BLaER1 treated with 17β-estradiol and CSF1 and Interleukin-3, amounts not matched to agents 10 nM and 100 nM (cell line): Measurements from ENCODE around the gene ANKRD53.
A peak's percentile ranks its signal among the peaks of the same experiment; 100 is the strongest.

ENCODE experiments used
- H3K27ac ChIP-seq, 11 experiments: shearing (Covaris generic); formaldehyde crosslinking; 2 replicates each; pipeline ENCODE4 v1.8.1; 2022
- H3K27me3 ChIP-seq, 11 experiments: shearing (Covaris generic); formaldehyde crosslinking; 2 replicates each; pipeline ENCODE4 v1.8.1; 2022
- H3K36me3 ChIP-seq, 11 experiments: shearing (Covaris generic); formaldehyde crosslinking; 2 replicates each; pipeline ENCODE4 v1.8.1; 2022
- H3K4me1 ChIP-seq, 10 experiments: shearing (Covaris generic); formaldehyde crosslinking; 2 replicates each; pipeline ENCODE4 v1.8.1; 2022
- H3K4me2 ChIP-seq, 11 experiments: shearing (Covaris generic); formaldehyde crosslinking; 2 replicates each; pipeline ENCODE4 v1.8.1; 2022
- H3K4me3 ChIP-seq, 10 experiments: shearing (Covaris generic); formaldehyde crosslinking; 2 replicates each; pipeline ENCODE4 v1.8.1; 2022
- H3K9ac ChIP-seq, 11 experiments: shearing (Covaris generic); formaldehyde crosslinking; 2 replicates each; pipeline ENCODE4 v1.8.1; 2022
- H3K9me3 ChIP-seq, 11 experiments: shearing (Covaris generic); formaldehyde crosslinking; replicated peaks in 1 of 11; 2 replicates each; pipeline ENCODE4 v1.8.1; 2022
- H4K20me1 ChIP-seq, 11 experiments: shearing (Covaris generic); formaldehyde crosslinking; 2 replicates each; pipeline ENCODE4 v1.8.1; 2022
- Cebpa-rat ChIP-seq, 11 experiments: shearing (Covaris generic); IDR thresholded peaks; 2 replicates each; pipeline ENCODE4 v1.8.1; 2022

The ANKRD53 gene

GRCh38 chr2:70983506-70984227, 5.2 kb downstream of the ANKRD53 start:
- Histone ChIP-seq H3K27me3 (peaks cover 9 to 14% (median 13%) of the 10 kb centered on the region in 11 experiments), H3K27ac (no peak overlapping the region), H3K9ac (peak overlapping the region in 1 of 11 experiments; percentile 55; a peak in 1 of 22 replicates), H3K4me3 (no peak overlapping the region), H4K20me1 (peaks cover 30 to 96% (median 61%) of the 10 kb centered on the region in 11 experiments; a peak in 18 of 22 replicates), H3K9me3 (no peaks in the 10 kb centered on the region), H3K4me2 (no peak overlapping the region), H3K4me1 (peaks cover 14 to 27% (median 19%) of the 10 kb centered on the region in 10 experiments), H3K36me3 (peaks cover 35 to 59% (median 43%) of the 10 kb centered on the region in 11 experiments)
- no peak for TF ChIP-seq Cebpa-rat (IDR thresholded peaks at IDR 0.05)

- Histone ChIP-seq H3K9me3 (no peaks in the 10 kb centered on the region), H3K27ac (no peak overlapping the region), H3K4me3 (no peak overlapping the region), H3K36me3 (peaks cover 40 to 64% (median 49%) of the 10 kb centered on the region in 11 experiments), H3K4me1 (peaks cover 11 to 23% (median 17%) of the 10 kb centered on the region in 10 experiments), H3K9ac (no peak overlapping the region), H4K20me1 (peaks cover 30 to 96% (median 66%) of the 10 kb centered on the region in 11 experiments; a peak in 18 of 22 replicates), H3K27me3 (peaks cover 3 to 9% (median 7%) of the 10 kb centered on the region in 11 experiments), H3K4me2 (no peak overlapping the region)
- no peak for TF ChIP-seq Cebpa-rat (IDR thresholded peaks at IDR 0.05)
These were observed 5.8 kb downstream of the ANKRD53 start for GRCh38 chr2:70984228-70984575.

DNA sequence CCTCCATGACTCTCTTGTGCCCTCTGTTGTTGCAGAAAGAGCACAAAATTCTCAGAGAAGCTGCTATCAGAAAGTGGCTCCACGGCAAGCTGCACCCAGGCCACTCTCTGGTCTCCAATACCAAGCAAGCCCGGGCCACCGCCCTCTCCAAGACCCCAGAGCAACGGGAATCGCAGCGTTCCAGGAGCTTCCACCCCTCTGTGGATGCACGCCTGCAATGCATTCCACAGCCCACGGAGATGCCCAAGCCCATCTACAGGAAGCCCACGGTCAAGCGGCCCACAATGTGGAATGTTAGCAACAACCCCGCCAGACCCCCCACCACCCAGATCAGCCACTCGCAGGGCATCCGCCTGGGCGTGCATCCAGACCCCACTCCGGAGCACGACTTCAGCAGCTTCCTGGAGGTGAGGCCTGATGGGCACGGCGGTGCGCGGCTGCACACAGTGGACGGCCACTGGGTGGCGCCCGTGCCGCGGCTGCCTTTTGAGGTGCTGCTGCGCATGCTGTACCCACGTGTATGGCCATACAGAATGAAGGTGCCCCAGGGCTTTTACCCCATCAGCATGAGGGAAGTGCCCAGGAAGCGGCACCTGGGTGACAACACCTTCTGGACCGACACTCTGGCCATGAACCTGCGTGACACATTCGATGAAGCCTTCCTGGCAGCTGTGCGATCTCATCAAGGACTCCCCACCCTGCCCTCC, 6.3 kb downstream of the ANKRD53 start:
- peaks cover 28 to 96% (median 66%) of the 10 kb centered on the region in 11 experiments; a peak in 18 of 22 replicates for H4K20me1 ChIP-seq
- peaks cover 45 to 70% (median 54%) of the 10 kb centered on the region in 11 experiments for H3K36me3 ChIP-seq

DNA sequence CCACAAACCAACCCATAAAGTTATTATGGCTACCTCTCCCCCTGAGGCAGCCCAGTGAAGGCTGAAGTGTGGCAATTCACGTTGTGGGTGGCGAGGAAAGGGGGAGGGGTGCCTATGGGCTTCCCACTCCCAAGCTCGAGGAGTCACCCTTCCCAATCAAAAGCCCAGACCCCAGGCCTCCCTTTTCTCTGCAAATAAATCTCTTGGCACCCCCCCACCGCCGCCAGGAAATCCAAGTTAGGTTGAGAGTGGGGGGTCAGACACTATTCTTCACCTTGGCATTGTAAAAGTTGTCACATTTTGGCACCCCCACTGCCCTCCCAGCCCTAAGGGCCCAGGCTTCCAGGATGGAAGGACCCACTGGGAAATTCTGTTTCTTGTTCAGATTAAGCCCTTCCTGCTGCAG, 6.9 kb downstream of the ANKRD53 start:
- no peaks in the 10 kb centered on the region for H3K9me3 ChIP-seq
- H3K27ac ChIP-seq: no peak overlapping the region
- H3K4me1 ChIP-seq: peaks cover 11 to 23% (median 17%) of the 10 kb centered on the region in 10 experiments
- no peaks in the 10 kb centered on the region for H3K27me3 ChIP-seq
- no peak overlapping the region for H3K4me3 ChIP-seq
- peaks cover 33 to 96% (median 69%) of the 10 kb centered on the region in 11 experiments; a peak in 19 of 22 replicates for H4K20me1 ChIP-seq
- peaks cover 51 to 75% (median 60%) of the 10 kb centered on the region in 11 experiments for H3K36me3 ChIP-seq
- no peak overlapping the region for H3K9ac ChIP-seq
- no peak for TF ChIP-seq Cebpa-rat (IDR thresholded peaks at IDR 0.05)
- peak overlapping the region in 10 of 11 experiments; percentile 19 to 68 (median 48); a peak in 17 of 22 replicates for H3K4me2 ChIP-seq

More for the DNA sequence above, 6.3 kb downstream of the ANKRD53 start:
- no peaks in the 10 kb centered on the region for H3K9me3 ChIP-seq
- H3K27ac ChIP-seq: no peak overlapping the region
- TF ChIP-seq Cebpa-rat (IDR thresholded peaks at IDR 0.05): no peak
- H3K4me1 ChIP-seq: peaks cover 11 to 23% (median 17%) of the 10 kb centered on the region in 10 experiments
- no peak overlapping the region for H3K4me3 ChIP-seq
- H3K4me2 ChIP-seq: no peak overlapping the region
- H3K9ac ChIP-seq: no peak overlapping the region
- peaks cover 0 to 4% (median 2%) of the 10 kb centered on the region in 11 experiments; a peak in 16 of 22 replicates for H3K27me3 ChIP-seq

DNA sequence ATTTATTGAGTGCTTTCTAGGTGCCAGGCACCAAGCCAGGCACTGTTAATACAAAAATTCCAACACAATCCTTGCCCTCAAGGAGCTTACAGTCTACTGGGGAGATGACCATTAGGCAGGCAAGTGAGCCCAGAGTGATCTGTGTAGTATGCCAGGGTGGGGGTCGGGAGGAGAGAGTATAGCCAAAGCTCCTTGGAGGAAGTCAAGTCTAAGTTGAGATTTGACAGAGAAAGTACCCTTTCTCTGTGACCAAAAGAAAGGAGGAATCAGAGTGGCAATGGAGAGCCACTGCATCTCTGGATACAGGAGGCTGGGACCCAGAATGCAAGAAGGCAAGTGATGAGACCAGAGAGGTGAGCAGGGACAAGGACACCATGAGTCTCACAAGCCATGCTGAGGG, 7.5 kb downstream of the ANKRD53 start:
- H3K9ac ChIP-seq: no peak overlapping the region
- no peak overlapping the region for H3K27ac ChIP-seq
- no peak overlapping the region for H3K4me3 ChIP-seq
- peaks cover 58 to 82% (median 66%) of the 10 kb centered on the region in 11 experiments for H3K36me3 ChIP-seq
- peak overlapping the region in 10 of 11 experiments; percentile 19 to 68 (median 48); a peak in 11 of 22 replicates for H3K4me2 ChIP-seq
- no peaks in the 10 kb centered on the region for H3K9me3 ChIP-seq
- peaks cover 40 to 97% (median 75%) of the 10 kb centered on the region in 11 experiments; a peak in 20 of 22 replicates for H4K20me1 ChIP-seq
- peaks cover 11 to 23% (median 17%) of the 10 kb centered on the region in 10 experiments for H3K4me1 ChIP-seq
- H3K27me3 ChIP-seq: no peaks in the 10 kb centered on the region
- no peak for TF ChIP-seq Cebpa-rat (IDR thresholded peaks at IDR 0.05)

- H3K27ac ChIP-seq: no peak overlapping the region
- peaks cover 11 to 23% (median 17%) of the 10 kb centered on the region in 10 experiments for H3K4me1 ChIP-seq
- H3K36me3 ChIP-seq: peaks cover 64 to 89% (median 73%) of the 10 kb centered on the region in 11 experiments
- H3K9ac ChIP-seq: no peak overlapping the region
- H3K27me3 ChIP-seq: no peaks in the 10 kb centered on the region
- H4K20me1 ChIP-seq: peaks cover 46 to 97% (median 78%) of the 10 kb centered on the region in 11 experiments; a peak in 21 of 22 replicates
- peak overlapping the region in 3 of 11 experiments; percentile 50 to 56 (median 53); a peak in 3 of 22 replicates for H3K4me2 ChIP-seq
- no peak overlapping the region for H3K4me3 ChIP-seq
- no peak for TF ChIP-seq Cebpa-rat (IDR thresholded peaks at IDR 0.05)
- no peaks in the 10 kb centered on the region for H3K9me3 ChIP-seq
These were observed 8.2 kb downstream of the ANKRD53 start for GRCh38 chr2:70986499-70987189.

DNA sequence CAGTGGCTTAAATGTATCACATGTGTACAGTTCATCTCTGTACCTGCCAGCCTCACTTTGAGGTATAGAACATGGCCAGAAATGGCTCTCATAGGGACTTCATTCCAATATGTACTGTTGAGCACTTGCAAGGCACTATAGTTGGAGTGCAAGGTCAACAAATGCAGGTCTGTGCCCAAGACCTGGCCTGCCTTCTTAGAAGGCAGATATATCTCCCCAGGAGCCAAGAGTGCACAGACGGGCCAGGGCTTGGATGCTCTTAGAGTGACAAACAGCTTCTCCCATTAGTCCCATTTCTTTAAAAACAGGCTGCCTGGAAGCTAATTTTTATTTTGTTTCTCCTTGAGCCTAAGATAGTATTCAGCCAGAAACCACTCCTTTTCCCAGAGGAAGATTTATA, 9.0 kb downstream of the ANKRD53 start:
- H3K27me3 ChIP-seq: no peaks in the 10 kb centered on the region
- H3K36me3 ChIP-seq: peaks cover 70 to 94% (median 80%) of the 10 kb centered on the region in 11 experiments
- H3K9ac ChIP-seq: no peak overlapping the region
- TF ChIP-seq Cebpa-rat (IDR thresholded peaks at IDR 0.05): no peak
- H3K9me3 ChIP-seq: no peaks in the 10 kb centered on the region
- peaks cover 50 to 97% (median 85%) of the 10 kb centered on the region in 11 experiments; a peak in 21 of 22 replicates for H4K20me1 ChIP-seq
- no peak overlapping the region for H3K27ac ChIP-seq
- no peak overlapping the region for H3K4me3 ChIP-seq
- H3K4me1 ChIP-seq: peaks cover 11 to 30% (median 18%) of the 10 kb centered on the region in 10 experiments
- H3K4me2 ChIP-seq: no peak overlapping the region

DNA sequence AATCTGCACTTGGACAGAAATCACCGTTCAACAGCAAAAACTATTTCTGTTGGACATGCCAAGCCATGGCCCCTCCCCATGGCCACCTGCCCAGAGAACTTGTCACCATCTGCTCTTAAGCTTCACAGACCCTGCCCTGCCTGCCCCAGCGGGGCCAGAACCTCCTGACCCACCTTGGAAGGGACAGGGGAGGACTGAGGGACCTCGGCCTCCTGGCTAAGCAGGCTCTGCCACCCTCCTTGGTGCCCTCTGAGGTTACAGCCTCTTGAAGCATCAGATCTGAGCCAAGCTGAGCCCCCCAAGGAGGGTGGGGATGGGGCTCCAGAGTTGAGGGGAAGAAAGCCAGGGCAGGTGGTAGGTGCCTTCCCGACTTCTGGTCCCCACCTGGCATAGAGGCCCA, 9.7 kb downstream of the ANKRD53 start:
- TF ChIP-seq Cebpa-rat (IDR thresholded peaks at IDR 0.05): no peak
- Histone ChIP-seq H3K27me3 (no peaks in the 10 kb centered on the region), H4K20me1 (peaks cover 56 to 97% (median 91%) of the 10 kb centered on the region in 11 experiments; a peak in 21 of 22 replicates), H3K36me3 (peaks cover 70 to 95% (median 85%) of the 10 kb centered on the region in 11 experiments), H3K4me3 (no peak overlapping the region), H3K4me2 (no peak overlapping the region), H3K4me1 (peaks cover 15 to 38% (median 24%) of the 10 kb centered on the region in 10 experiments), H3K9me3 (no peaks in the 10 kb centered on the region), H3K9ac (no peak overlapping the region), H3K27ac (no peak overlapping the region)
